ENCODE measurements around the gene WDR90. TPM values are rescaled to one million over a fixed set of nuclear protein-coding genes. Genes with fewer than 3 reads are reported as not detected.

Gene WDR90
- total RNA-seq, 2 donors from 2014 or later = 3.0 to 5.7 TPM

- H3K27me3 ChIP-seq = no peaks in the 10 kb centered on the region
- H3K27ac ChIP-seq = no peak overlapping the region
- H3K9me3 ChIP-seq = no peaks in the 10 kb centered on the region
- H3K36me3 ChIP-seq = peaks cover 44% of the 10 kb centered on the region
- no peak overlapping the region for H3K4me3 ChIP-seq
- no peak for TF ChIP-seq CTCF (IDR thresholded peaks at IDR 0.05)
- DNase-seq (ENCODE audit: low spot score) = no peak
- H3K4me1 ChIP-seq = peaks cover 0 to 39% of the 10 kb centered on the region in 2 donors
These were observed 23.7 kb downstream of the WDR90 start for GRCh38 chr16:672851-673250.

- no peak for TF ChIP-seq CTCF (IDR thresholded peaks at IDR 0.05)
These were observed 24.3 kb downstream of the WDR90 start for GRCh38 chr16:673399-673991.

GRCh38 chr16:674214-674881, 25.2 kb downstream of the WDR90 start:
- Histone ChIP-seq H3K9me3 (no peaks in the 10 kb centered on the region), H3K27ac (peak overlapping the region; percentile 23 to 47), H3K4me1 (peaks cover 0 to 31% of the 10 kb centered on the region in 2 donors), H3K27me3 (no peaks in the 10 kb centered on the region), H3K4me3 (no peak overlapping the region), H3K36me3 (peaks cover 44% of the 10 kb centered on the region)
- no peak for TF ChIP-seq CTCF (IDR thresholded peaks at IDR 0.05)
- DNase-seq (ENCODE audit: low spot score) = no peak

More at GRCh38 chr16:673399-673991, 24.3 kb downstream of the WDR90 start:
- Histone ChIP-seq H3K4me1 (peaks cover 0 to 35% of the 10 kb centered on the region in 2 donors), H3K36me3 (peaks cover 44% of the 10 kb centered on the region), H3K4me3 (no peak overlapping the region), H3K27me3 (no peaks in the 10 kb centered on the region), H3K9me3 (no peaks in the 10 kb centered on the region), H3K27ac (no peak overlapping the region)
- DNase-seq (ENCODE audit: low spot score) = no peak

- Histone ChIP-seq H3K36me3 (peaks cover 35% of the 10 kb centered on the region), H3K4me1 (peaks cover 0 to 31% of the 10 kb centered on the region in 2 donors), H3K27ac (peak within 1 kb of the TSS; percentile 23 to 53), H3K9me3 (no peaks in the 10 kb centered on the region), H3K27me3 (no peaks in the 10 kb centered on the region), H3K4me3 (peak within 1 kb of the TSS; percentile 32 to 50)
- no peak for TF ChIP-seq CTCF (IDR thresholded peaks at IDR 0.05)
- no peak for DNase-seq (ENCODE audit: low spot score)
These were observed 26.1 kb downstream of the WDR90 start, which contains the start of gene RHBDL1 for GRCh38 chr16:674968-675883. TSS of gene RHBDL1 (plus strand) at chr16:675671. CDS start at chr16:675791, 120 bp downstream.

GRCh38 chr16:675884-676564, 26.9 kb downstream of the WDR90 start:
- DNase-seq (ENCODE audit: low spot score) = no peak
- H3K9me3 ChIP-seq = no peaks in the 10 kb centered on the region
- peak overlapping the region in 1 of 2 donors; percentile 53 for H3K27ac ChIP-seq
- no peaks in the 10 kb centered on the region for H3K27me3 ChIP-seq
- peak overlapping the region; percentile 32 to 50 for H3K4me3 ChIP-seq
- H3K36me3 ChIP-seq = peaks cover 27% of the 10 kb centered on the region
- H3K4me1 ChIP-seq = peaks cover 0 to 35% of the 10 kb centered on the region in 2 donors
- no peak for TF ChIP-seq CTCF (IDR thresholded peaks at IDR 0.05)

Data from right atrium auricular region (tissue), 2 donors.